ENCODE results near the gene VGLL4.

GRCh38 chr3:11658180-11658579 lies 14.5 kb upstream of the VGLL4 start:
- TF ChIP-seq CTCF (IDR thresholded peaks at IDR 0.05) (no peak), POLR2A (IDR thresholded peaks at IDR 0.05) (no peak)

Data from lower leg skin (tissue), 3 donors.